Brain microvascular endothelial cell (primary cell): ENCODE results near the gene CLUH.
"Not testable (repeated sequence)": the region's sequence is repeated elsewhere in the genome, so short reads cannot be mapped to it uniquely, and the experiment has no call there.

Experiments
- DNase-seq: peaks from one replicate; pipeline ENCODE4 v3.0.0-alpha.2; 2020
- H3K27ac ChIP-seq: fragments of 250-450 bp; sonication (Bioruptor Pico); 2 replicates; pipeline ENCODE4 v1.5.1; 2020; ENCODE audit warnings: mild to moderate bottlenecking, moderate library complexity
- H3K27me3 ChIP-seq: fragments of 250-450 bp; sonication (Bioruptor Pico); replicated peaks from 2 replicates; pipeline ENCODE4 v1.5.1; 2020; ENCODE audit warnings: mild to moderate bottlenecking
- H3K36me3 ChIP-seq: fragments of 250-450 bp; sonication (Bioruptor Pico); replicated peaks from 2 replicates; pipeline ENCODE4 v1.5.1; 2020; ENCODE audit warnings: mild to moderate bottlenecking
- H3K4me3 ChIP-seq: 2 replicates; pipeline ENCODE4 v1.5.1; 2011; ENCODE audit warnings: low read depth, mild to moderate bottlenecking, control low read depth, low read length, moderate library complexity
- CTCF ChIP-seq: IDR thresholded peaks from 2 replicates; pipeline ENCODE4 v1.5.1; 2011; ENCODE audit warnings: low read depth, mild to moderate bottlenecking, moderate library complexity, low read length, control low read depth, inconsistent platforms; ENCODE audit errors: missing control alignments
- in situ Hi-C: cut with HindIII; loops from 2 replicates; pipeline ENCODE4 v1.10.0; 2017; ENCODE audit warnings: low sequenced_read_pairs, low pct_ligation_motif_present

Gene CLUH

GRCh38 chr17:2682176-2682938 lies 29.2 kb downstream of the CLUH start:
- H3K36me3 ChIP-seq = peaks cover 50% of the 10 kb centered on the region
- in situ Hi-C loops = no loop called here
- no peak for TF ChIP-seq CTCF

DNA sequence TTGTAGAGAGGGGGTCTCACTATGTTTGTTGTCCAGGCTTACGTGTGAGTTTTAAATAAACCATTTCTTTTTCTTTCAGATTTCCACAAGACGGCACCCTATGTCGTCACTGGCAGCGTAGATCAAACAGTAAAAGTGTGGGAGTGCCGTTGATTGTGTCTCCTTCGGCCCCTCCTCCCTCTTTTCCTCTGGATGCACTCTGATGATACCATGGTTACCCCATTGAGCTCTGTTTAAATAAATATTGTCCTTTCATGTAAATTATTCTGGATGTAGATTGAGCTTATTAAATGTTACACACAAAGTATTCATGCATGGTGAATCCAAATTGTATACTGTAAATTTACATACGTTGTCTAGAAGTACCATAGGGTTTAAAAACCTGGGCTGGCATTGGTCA lies 29.9 kb downstream of the CLUH start:
- in situ Hi-C loops = no loop called here
- Histone ChIP-seq H3K27ac (no peak overlapping the region), H3K36me3 (peaks cover 56% of the 10 kb centered on the region), H3K4me3 (no peak overlapping the region), H3K27me3 (no peaks in the 10 kb centered on the region)
- DNase-seq = no peak
- no peak for TF ChIP-seq CTCF

More at GRCh38 chr17:2682176-2682938, 29.2 kb downstream of the CLUH start:
- DNase-seq = no peak
- H3K27ac ChIP-seq = no peak overlapping the region
- H3K4me3 ChIP-seq = no peak overlapping the region
- no peaks in the 10 kb centered on the region for H3K27me3 ChIP-seq

- Histone ChIP-seq H3K27me3 (no peaks in the 10 kb centered on the region), H3K27ac (no peak overlapping the region), H3K4me3 (no peak overlapping the region), H3K36me3 (peaks cover 61% of the 10 kb centered on the region)
- TF ChIP-seq CTCF = no peak
- in situ Hi-C loops = no loop called here
- no peak for DNase-seq
Measured at GRCh38 chr17:2680961-2681360, 30.6 kb downstream of the CLUH start.

- H3K4me3 ChIP-seq, in situ Hi-C loops, H3K27ac ChIP-seq, H3K27me3 ChIP-seq, DNase-seq: not testable (repeated sequence)
- peaks cover 73% of the 10 kb centered on the region for H3K36me3 ChIP-seq
Measured at GRCh38 chr17:2679247-2679646, 32.3 kb downstream of the CLUH start.

- H3K36me3 ChIP-seq = peaks cover 83% of the 10 kb centered on the region
- no peak for DNase-seq
Measured at GRCh38 chr17:2672026-2672425, 39.5 kb downstream of the CLUH start.

DNA sequence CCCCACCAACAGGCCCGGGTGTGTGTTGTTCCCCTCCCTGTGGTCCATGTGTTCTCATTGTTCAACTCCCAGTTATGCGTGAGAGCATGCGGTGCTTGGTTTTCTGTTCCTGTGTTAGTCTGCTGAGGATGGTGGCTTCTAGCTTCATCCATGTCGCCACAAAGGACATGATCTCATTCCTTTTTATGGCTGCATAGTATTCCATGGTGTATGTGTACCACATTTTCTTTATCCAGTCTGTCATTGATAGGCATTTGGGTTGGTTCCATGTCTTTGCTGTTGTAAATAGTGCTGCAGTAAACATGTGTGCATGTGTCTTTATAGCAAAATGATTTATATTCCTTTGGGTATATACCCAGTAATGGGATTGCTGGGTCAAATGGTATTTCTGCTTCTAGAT lies 51.2 kb downstream of the CLUH start:
- H3K36me3 ChIP-seq, DNase-seq, H3K27ac ChIP-seq, H3K27me3 ChIP-seq, H3K4me3 ChIP-seq, in situ Hi-C loops: not testable (repeated sequence)

More at GRCh38 chr17:2672026-2672425, 39.5 kb downstream of the CLUH start:
- H3K4me3 ChIP-seq = no peak overlapping the region
- TF ChIP-seq CTCF = no peak
- H3K27me3 ChIP-seq = no peaks in the 10 kb centered on the region
- in situ Hi-C loops = no loop called here
- no peak overlapping the region for H3K27ac ChIP-seq

- in situ Hi-C loops = not testable (repeated sequence)
Measured at GRCh38 chr17:2659337-2659736, 52.2 kb downstream of the CLUH start.

More at GRCh38 chr17:2659337-2659736, 52.2 kb downstream of the CLUH start:
- H3K36me3 ChIP-seq, H3K27me3 ChIP-seq, H3K4me3 ChIP-seq: not testable (repeated sequence)
- DNase-seq = peak; percentile 10
- H3K27ac ChIP-seq = peak overlapping the region; percentile 16
